ENCODE data around the gene FRMD3.

GRCh38 chr9:83342731-83343130 lies 195.5 kb downstream of the FRMD3 start:
- TF ChIP-seq POLR2A (IDR thresholded peaks at IDR 0.05) (no peak), CTCF (IDR thresholded peaks at IDR 0.05) (no peak)

Data from lower leg skin (tissue), 3 donors.